Measurements from ENCODE around the gene ODR4. TPM values are rescaled to one million over a fixed set of nuclear protein-coding genes. Genes with fewer than 3 reads are reported as not detected.
"Not testable (repeated sequence)": the region's sequence is repeated elsewhere in the genome, so short reads cannot be mapped to it uniquely, and the experiment has no call there.

The ODR4 gene
- total and polyA plus RNA-seq, 7 donors = 4.2 to 24.4 (median 9.0) TPM

GRCh38 chr1:186456729-186457255, 81.2 kb downstream of the ODR4 start:
- intact Hi-C loops (cut with DNase I) = no loop called here
- DNase-seq = no peak
- no peak overlapping the region for H3K4me3 ChIP-seq
- H3K4me1 ChIP-seq = no peaks in the 10 kb centered on the region
- no peaks in the 10 kb centered on the region for H3K9me3 ChIP-seq
- no peak overlapping the region for H3K27ac ChIP-seq
- no peaks in the 10 kb centered on the region for H3K36me3 ChIP-seq
- 70 to 83% methylated on average over 3 of the region's 3 CpGs for WGBS, 2 donors
- no peaks in the 10 kb centered on the region for H3K27me3 ChIP-seq
- no peak for TF ChIP-seq POLR2AphosphoS5 (IDR thresholded peaks at IDR 0.05)
- TF ChIP-seq CTCF (IDR thresholded peaks at IDR 0.05) = no peak
- no peak for TF ChIP-seq EP300 (IDR thresholded peaks at IDR 0.05)
- no peak for TF ChIP-seq POLR2A (IDR thresholded peaks at IDR 0.05)

GRCh38 chr1:186459161-186459560, 83.5 kb downstream of the ODR4 start:
- H3K36me3 ChIP-seq; H3K4me1 ChIP-seq; H3K27ac ChIP-seq; H3K27me3 ChIP-seq; H3K9me3 ChIP-seq; DNase-seq; H3K4me3 ChIP-seq; intact Hi-C loops (cut with DNase I): not testable (repeated sequence)
- WGBS, 2 donors = 97 to 98% methylated on average over 14 of the region's 14 CpGs

GRCh38 chr1:186461014-186461413, 85.4 kb downstream of the ODR4 start, which contains the start of gene PDC:
Gene PDC, minus strand, starts transcription at chr1:186461114. Its CDS starts 11,655 bp downstream, at chr1:186449459.
- WGBS, 2 donors = 93% methylated on average over 2 of the region's 2 CpGs
- TF ChIP-seq POLR2A (IDR thresholded peaks at IDR 0.05) = no peak
- TF ChIP-seq CTCF (IDR thresholded peaks at IDR 0.05) = no peak
- H3K4me1 ChIP-seq = no peaks in the 10 kb centered on the region
- H3K36me3 ChIP-seq = no peaks in the 10 kb centered on the region
- H3K27me3 ChIP-seq = no peaks in the 10 kb centered on the region
- no peak for DNase-seq
- H3K9me3 ChIP-seq = no peaks in the 10 kb centered on the region
- intact Hi-C loops (cut with DNase I) = no loop called here
- no peak within 1 kb of the TSS for H3K4me3 ChIP-seq
- H3K27ac ChIP-seq = no peak within 1 kb of the TSS

GRCh38 chr1:186463511-186463910, 87.9 kb downstream of the ODR4 start:
- Histone ChIP-seq H3K4me1 (no peaks in the 10 kb centered on the region), H3K36me3 (no peaks in the 10 kb centered on the region), H3K27me3 (no peaks in the 10 kb centered on the region), H3K9me3 (no peaks in the 10 kb centered on the region), H3K27ac (no peak overlapping the region), H3K4me3 (no peak overlapping the region)
- intact Hi-C loops (cut with DNase I) = no loop called here
- no peak for DNase-seq
- TF ChIP-seq POLR2AphosphoS5 (IDR thresholded peaks at IDR 0.05) = no peak
- TF ChIP-seq EP300 (IDR thresholded peaks at IDR 0.05) = no peak
- no peak for TF ChIP-seq CTCF (IDR thresholded peaks at IDR 0.05)
- no peak for TF ChIP-seq POLR2A (IDR thresholded peaks at IDR 0.05)
- 64 to 74% methylated on average over 5 of the region's 5 CpGs for WGBS, 2 donors

- Histone ChIP-seq H3K27me3 (no peaks in the 10 kb centered on the region), H3K27ac (no peak overlapping the region), H3K9me3 (no peaks in the 10 kb centered on the region), H3K36me3 (no peaks in the 10 kb centered on the region), H3K4me3 (no peak overlapping the region), H3K4me1 (no peaks in the 10 kb centered on the region)
- intact Hi-C loops (cut with DNase I) = no loop called here
- 91% methylated on average over 3 of the region's 3 CpGs for WGBS, 2 donors
- TF ChIP-seq POLR2A (IDR thresholded peaks at IDR 0.05) = no peak
- TF ChIP-seq CTCF (IDR thresholded peaks at IDR 0.05) = no peak
- TF ChIP-seq POLR2AphosphoS5 (IDR thresholded peaks at IDR 0.05) = no peak
- no peak for DNase-seq
Measured at GRCh38 chr1:186463926-186464325, 88.3 kb downstream of the ODR4 start.

- H3K4me1 ChIP-seq; H3K27me3 ChIP-seq; DNase-seq; H3K4me3 ChIP-seq; H3K9me3 ChIP-seq; H3K27ac ChIP-seq; intact Hi-C loops (cut with DNase I); H3K36me3 ChIP-seq: not testable (repeated sequence)
Measured at GRCh38 chr1:186465491-186465890, 89.9 kb downstream of the ODR4 start.

All from sigmoid colon (tissue), 7 donors.